HG03571 (cell line): Measurements from ENCODE around the gene HSD17B14.
"Not testable (repeated sequence)": the region's sequence is repeated elsewhere in the genome, so short reads cannot be mapped to it uniquely, and the experiment has no call there.

Source experiments
- ATAC-seq: cut with Tn5 transposase; IDR thresholded peaks from one replicate; pipeline ENCODE4 v1.9.1; 2021; ENCODE audit not compliant: unreplicated experiment

The HSD17B14 gene

DNA sequence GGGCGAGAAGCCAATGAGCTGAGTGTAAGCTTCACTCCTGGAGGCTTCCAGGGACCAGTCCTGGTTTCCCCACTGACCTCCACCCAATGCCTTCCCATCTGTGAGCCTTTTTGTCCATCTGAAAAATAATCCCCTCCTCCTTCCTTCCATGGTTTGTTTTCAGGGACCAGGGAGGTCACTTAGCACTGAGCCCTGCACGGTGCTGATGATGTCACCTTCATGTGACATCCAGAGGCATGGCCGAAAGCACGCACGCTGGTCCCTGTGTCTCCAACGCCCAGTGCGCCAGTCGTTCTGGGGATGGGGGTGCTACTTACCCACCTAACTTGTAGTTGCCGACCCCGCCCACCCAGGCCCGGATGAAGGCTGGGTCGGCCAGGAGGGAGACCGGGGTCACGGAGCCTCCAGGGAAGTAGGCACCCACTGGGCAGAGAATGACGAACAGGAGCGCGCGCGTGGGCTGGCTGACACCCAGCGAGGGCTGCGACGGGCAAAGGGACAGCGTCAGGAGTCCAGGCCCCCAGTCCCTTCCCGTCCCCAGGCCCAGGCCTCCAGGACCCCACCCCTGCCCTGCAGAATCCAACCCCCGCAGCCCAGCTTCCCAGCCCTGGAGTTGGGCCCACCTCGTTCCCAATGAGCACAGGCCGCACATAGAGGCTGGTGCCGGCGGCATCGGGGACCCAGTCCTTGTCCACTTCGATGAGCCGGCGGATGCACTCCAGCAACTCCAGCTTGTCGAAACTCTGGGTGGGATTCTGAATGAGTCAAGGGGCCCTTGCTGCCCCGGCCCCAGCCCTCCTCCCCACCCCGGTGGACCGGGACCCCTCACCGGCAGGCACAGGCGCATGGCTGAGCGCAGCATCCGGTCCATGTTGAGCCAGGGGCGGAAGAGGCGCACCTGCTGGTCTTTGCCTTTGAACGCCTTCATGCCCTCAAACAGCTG, 36.7 kb downstream of the HSD17B14 start:
- ATAC-seq: no peak

DNA sequence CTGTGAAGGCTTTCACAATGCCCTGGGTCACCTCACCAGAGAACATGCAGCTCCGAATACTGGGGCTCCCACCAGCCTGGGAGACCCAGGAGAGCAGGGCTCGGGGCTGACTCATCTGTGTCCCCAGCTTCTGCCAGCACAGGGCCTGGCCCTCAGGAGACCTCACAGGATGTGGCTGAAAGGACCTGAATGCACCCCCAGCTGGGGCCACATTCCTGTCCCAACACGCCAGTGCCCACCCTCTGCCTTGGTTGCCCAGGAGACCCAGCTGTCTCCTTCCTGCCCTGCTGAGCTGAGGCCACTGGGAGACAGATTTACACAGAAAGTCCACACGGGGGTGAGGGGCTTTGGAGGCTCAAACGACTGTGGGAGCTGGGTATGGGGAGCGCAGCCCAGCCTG, 37.4 kb downstream of the HSD17B14 start:
- no peak for ATAC-seq

- ATAC-seq: no peak
Measured at GRCh38 chr19:48797103-48797502, 39.2 kb downstream of the HSD17B14 start.

- ATAC-seq: no peak
Measured at GRCh38 chr19:48796298-48797083, 39.8 kb downstream of the HSD17B14 start.

DNA sequence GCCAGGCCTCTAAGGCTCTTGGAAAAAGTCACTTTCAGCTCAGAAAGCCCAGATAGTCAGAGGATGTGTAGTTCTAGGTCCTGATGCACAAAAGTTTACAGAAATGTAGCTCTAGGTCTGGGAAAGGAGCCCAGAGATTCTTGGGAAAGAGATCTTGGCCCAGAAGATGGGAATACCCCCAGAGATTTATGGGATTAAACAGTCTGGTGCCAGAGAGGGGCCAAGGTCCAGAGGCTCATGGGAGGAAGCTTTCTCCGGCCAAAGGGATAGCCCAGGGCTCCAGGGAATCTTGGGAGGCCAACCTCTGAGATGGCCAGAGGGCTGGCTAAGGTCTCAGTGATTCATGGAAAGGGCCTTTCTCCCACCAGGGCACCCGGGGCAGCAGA, 40.6 kb downstream of the HSD17B14 start:
- ATAC-seq: no peak

- ATAC-seq: peak; percentile 67
Measured at GRCh38 chr19:48795055-48795684, 41.1 kb downstream of the HSD17B14 start.

GRCh38 chr19:48794291-48794690, 42.0 kb downstream of the HSD17B14 start:
- no peak for ATAC-seq

DNA sequence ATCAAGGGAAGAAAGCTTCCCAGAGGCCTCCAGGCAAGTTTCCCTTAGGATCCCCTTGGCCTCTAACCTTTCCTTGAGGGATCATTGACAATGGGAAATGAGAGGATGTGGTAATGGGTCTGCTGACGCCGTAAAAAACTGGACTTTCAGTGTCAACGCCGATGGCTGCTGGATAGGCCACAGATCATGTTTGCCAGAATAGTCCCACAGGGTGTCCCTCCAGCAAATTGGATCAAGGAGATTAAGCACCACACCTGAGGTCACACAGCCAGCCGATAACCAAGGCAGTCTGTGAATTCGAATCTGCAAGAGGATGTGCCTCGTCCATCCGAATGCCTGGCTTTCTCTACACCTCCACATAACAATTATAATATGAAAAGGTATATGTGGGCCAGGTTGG, 43.0 kb downstream of the HSD17B14 start:
- no peak for ATAC-seq

DNA sequence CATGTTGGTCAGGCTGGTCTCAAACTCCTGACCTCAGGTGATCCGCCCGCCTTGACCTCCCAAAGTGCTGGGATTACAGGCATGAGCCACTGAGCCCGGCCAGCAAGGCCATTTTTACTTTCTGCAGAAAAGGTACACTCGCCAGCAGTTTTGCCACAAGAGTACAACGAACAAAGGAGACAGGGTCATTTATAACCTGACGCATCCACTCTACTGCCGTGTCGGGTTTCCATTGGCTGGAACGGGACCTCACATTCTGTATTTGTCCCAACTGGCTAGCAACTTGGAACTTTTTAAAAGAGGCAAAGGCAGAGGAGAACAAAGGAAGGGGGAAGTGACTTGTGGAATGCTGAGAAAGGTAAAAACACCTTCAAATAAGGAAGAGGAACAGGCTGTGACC, 49.0 kb downstream of the HSD17B14 start:
- not testable (repeated sequence) for ATAC-seq

GRCh38 chr19:48786422-48786821, 49.9 kb downstream of the HSD17B14 start:
- ATAC-seq: not testable (repeated sequence)

DNA sequence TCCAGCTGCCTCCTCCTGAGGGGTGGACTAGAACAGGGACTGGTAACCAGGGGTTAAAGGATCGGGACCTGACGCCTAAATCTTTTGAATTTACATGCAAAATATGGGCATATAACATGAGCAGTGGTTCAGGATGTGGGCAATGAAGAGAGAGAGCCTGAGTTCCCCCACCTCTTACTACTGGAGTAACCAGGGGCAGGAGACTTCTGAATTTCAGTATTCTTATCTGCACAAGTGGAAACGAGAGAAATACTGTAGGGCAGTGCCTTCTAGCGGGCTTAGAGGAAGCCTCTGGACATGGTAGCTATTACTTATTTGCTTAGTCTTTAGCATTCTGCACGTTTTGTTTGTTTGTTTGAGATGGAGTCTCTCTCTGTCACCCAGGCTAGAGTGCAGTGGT, 51.8 kb downstream of the HSD17B14 start:
- no peak for ATAC-seq

- no peak for ATAC-seq
Measured at GRCh38 chr19:48780631-48781391, 55.5 kb downstream of the HSD17B14 start.

- no peak for ATAC-seq
Measured at GRCh38 chr19:48779636-48780035, 56.7 kb downstream of the HSD17B14 start.

GRCh38 chr19:48777720-48778119, 58.6 kb downstream of the HSD17B14 start:
- no peak for ATAC-seq

- ATAC-seq: no peak
Measured at GRCh38 chr19:48777139-48777538, 59.2 kb downstream of the HSD17B14 start.

DNA sequence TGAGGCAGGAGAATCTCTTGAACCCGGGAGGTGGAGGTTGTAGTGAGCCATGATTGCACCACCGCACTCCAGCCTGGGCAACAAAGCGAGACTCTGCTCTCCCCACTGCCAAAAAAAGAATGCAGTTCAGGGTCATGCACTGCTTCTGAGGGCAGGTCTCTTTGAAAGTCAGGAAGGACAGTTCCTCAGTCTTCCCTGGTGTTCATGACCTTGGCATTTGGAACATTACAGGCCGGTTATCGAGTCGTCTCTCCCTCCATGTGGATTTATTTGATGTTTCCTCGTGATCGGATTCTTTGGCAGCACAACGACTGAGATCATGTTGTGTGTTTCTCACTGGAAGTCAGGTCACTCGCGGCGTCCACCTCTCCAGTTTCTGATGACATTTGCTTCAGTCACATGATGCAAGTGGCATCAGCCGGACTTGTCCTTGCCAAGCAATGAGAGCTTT, 63.8 kb downstream of the HSD17B14 start:
- no peak for ATAC-seq

DNA sequence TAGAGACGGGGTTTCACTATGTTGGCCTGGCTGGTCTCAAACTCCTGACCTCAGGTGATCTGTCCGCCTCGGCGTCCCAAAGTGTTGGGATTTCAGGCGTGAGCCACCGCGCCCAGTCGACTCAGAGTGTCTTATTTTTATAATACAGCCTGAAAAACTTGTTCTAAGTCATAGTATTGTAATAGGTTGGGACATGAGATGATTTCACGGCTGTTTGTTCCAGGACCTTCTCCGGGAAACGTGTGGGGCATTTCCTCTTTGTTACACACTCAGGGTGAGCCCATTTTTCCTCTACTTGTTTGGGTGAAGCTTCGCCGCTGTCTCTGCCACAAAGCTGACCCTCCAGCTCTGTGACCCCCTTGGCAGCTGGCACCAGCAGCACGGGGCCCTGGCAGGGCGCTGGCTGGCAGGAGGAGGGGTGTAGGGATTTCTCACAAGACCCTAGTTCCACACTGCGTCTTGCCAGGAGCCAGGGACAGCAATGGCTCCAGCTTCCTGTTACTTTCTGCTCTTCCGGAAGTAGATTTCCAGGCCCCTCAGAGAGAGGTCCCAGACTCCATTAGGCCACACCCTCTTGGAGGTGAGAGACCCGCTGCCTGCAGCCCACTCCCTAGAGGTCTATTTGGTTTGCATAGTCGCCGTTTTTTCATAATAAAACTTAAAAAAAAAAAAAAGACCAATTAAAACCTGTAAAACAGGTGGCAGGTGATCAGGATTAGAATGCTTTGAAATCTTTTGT, 65.4 kb downstream of the HSD17B14 start:
- no peak for ATAC-seq

GRCh38 chr19:48770266-48770665, 66.0 kb downstream of the HSD17B14 start:
- ATAC-seq: no peak

DNA sequence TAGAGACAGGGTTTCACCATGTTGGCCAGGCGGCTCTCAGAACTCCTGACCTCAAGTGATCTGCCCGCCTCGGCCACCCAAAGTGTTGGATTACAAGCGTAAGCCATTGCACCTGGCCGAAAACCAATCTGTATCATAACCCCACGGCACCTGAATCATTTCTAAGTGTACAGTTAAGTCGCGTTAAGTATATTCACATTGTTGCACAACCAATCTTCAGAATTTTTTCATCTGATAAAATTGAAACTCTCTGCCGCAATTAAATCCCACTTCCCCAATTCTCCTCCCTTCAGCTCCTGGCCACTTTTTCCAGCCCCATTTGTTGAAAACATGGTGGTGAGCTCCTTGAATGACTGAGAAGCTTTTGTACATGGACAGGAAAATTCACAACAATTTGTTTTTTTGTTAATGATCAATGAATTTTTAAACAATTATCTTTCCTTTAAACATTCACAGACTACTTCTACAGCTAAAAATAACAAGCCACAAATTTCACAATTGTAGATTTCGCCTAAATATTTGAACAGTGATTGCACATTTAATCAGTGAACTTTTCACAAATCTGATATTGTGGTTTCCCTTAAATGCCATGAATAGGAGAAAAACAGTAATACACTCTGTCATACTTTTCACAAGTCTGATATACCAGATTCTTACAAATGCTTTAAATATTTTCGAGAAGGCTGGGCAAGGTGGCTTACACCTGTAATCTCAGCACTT, 67.1 kb downstream of the HSD17B14 start:
- no peak for ATAC-seq
